OCI-LY1 (cell line): ENCODE results near the gene TNFAIP8.
"Not testable (repeated sequence)": the region's sequence is repeated elsewhere in the genome, so short reads cannot be mapped to it uniquely, and the experiment has no call there.

Experiments used
- H2AFZ ChIP-seq: fragments of 200-600 bp; sonication (generic), shearing (Covaris generic); 2 replicates; pipeline ENCODE4 v1.6.0; 2014; ENCODE audit warnings: antibody characterized with exemption, mild to moderate bottlenecking, low read length
- H3F3A ChIP-seq: fragments of 200-600 bp; sonication (generic), shearing (Covaris generic); 2 replicates; pipeline ENCODE4 v1.6.0; 2014; ENCODE audit warnings: mild to moderate bottlenecking, antibody characterized with exemption, low read length, moderate library complexity; ENCODE audit not compliant: insufficient read depth
- H3K27ac ChIP-seq: fragments of 200-600 bp; sonication (generic); 2 replicates; pipeline ENCODE4 v1.5.1; 2014; ENCODE audit warnings: low read length, mixed run types, mild to moderate bottlenecking, low read depth; ENCODE audit not compliant: poor library complexity, severe bottlenecking
- H3K27me3 ChIP-seq: fragments of 200-600 bp; sonication (generic); 2 replicates; pipeline ENCODE4 v1.6.0; 2014; ENCODE audit warnings: antibody characterized with exemption, mild to moderate bottlenecking, low read length, moderate library complexity; ENCODE audit not compliant: insufficient read depth
- H3K36me3 ChIP-seq: fragments of 200-600 bp; sonication (generic); 2 replicates; pipeline ENCODE4 v1.6.1; 2014; ENCODE audit warnings: mild to moderate bottlenecking, antibody characterized with exemption, low read length, moderate library complexity, mixed read lengths; ENCODE audit not compliant: insufficient read depth
- H3K4me1 ChIP-seq: fragments of 200-600 bp; sonication (generic); 2 replicates; pipeline ENCODE4 v1.5.1; 2014; ENCODE audit warnings: mild to moderate bottlenecking, low read length, moderate library complexity; ENCODE audit not compliant: insufficient read depth, severe bottlenecking
- H3K4me2 ChIP-seq: fragments of 200-600 bp; sonication (generic), shearing (Covaris generic); 2 replicates; pipeline ENCODE4 v1.6.1; 2014; ENCODE audit warnings: low read length
- H3K4me3 ChIP-seq: fragments of 200-600 bp; sonication (generic); 2 replicates; pipeline ENCODE4 v1.5.1; 2014; ENCODE audit warnings: low read length, low read depth, mild to moderate bottlenecking, mixed read lengths; ENCODE audit not compliant: poor library complexity, severe bottlenecking
- H3K79me2 ChIP-seq: fragments of 200-600 bp; shearing (Covaris generic); 2 replicates; pipeline ENCODE4 v1.6.1; 2016; ENCODE audit warnings: mixed run types, low read length, mixed read lengths; ENCODE audit not compliant: insufficient read depth
- H3K9ac ChIP-seq: fragments of 200-600 bp; sonication (generic), shearing (Covaris generic); 2 replicates; pipeline ENCODE4 v1.6.1; 2014; ENCODE audit warnings: mild to moderate bottlenecking, low read length, mixed read lengths
- H3K9me2 ChIP-seq: fragments of 200-600 bp; sonication (generic), shearing (Covaris generic); 2 replicates; pipeline ENCODE4 v1.6.1; 2014; ENCODE audit warnings: low read depth, mild to moderate bottlenecking, low read length, mixed read lengths
- H3K9me3 ChIP-seq: fragments of 200-600 bp; shearing (Covaris generic); 2 replicates; pipeline ENCODE4 v1.6.1; 2014; ENCODE audit warnings: low read length, mixed read lengths
- H4K20me1 ChIP-seq: fragments of 200-600 bp; sonication (generic), shearing (Covaris generic); 2 replicates; pipeline ENCODE4 v1.6.0; 2016; ENCODE audit warnings: mild to moderate bottlenecking, low read length; ENCODE audit not compliant: insufficient read depth
- CTCF ChIP-seq: fragments of 200-600 bp; sonication (generic), shearing (Covaris generic); IDR thresholded peaks from 2 replicates; pipeline ENCODE4 v1.5.1; 2017; ENCODE audit warnings: mild to moderate bottlenecking, antibody characterized with exemption, low read length, moderate library complexity, mixed read lengths
- EZH2 ChIP-seq: fragments of 200-600 bp; sonication (generic), shearing (Covaris generic); IDR thresholded peaks from 2 replicates; pipeline ENCODE4 v1.8.0; 2017; ENCODE audit warnings: borderline replicate concordance, mixed run types, mild to moderate bottlenecking, antibody characterized with exemption, low read length, moderate library complexity, mixed read lengths

Gene TNFAIP8

DNA sequence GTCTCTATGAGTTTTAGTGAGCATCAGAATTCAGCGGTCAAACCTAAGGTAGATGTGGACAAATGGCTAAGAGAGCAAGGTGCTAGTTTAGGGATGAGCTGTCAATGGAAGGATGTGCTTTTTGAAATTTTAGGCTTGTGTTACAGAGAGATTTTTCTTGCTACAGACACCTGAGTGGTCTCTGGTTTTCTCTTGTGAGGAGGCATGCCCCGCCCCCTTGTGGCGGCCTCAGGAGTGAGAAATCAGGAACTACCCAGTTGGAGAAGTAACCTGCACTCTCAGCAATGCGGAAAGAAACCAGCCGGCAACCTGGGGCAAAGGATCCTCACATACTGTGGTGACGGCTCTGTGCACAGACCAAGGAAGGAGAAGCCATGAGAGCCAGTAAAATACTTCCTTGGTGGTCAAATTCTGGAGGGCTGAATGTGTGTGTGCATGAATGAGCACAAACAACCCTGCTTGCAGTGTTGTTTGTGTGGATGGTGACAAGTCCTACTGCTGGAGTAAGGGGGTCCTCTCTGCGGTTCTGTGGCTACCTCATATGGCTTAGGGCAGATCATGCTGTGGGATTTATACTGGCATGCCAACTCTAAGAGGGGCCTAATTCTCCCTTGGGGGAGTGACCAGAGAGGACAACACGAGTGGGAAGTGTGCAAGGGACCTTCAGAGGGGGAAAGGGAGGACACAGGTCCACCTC is 79.8 kb downstream of the TNFAIP8 start:
- no peaks in the 10 kb centered on the region for H3F3A ChIP-seq
- H2AFZ ChIP-seq: no peak overlapping the region
- no peaks in the 10 kb centered on the region; the same call in 1 of the 2 replicates for H3K36me3 ChIP-seq
- H3K9me3 ChIP-seq: no peaks in the 10 kb centered on the region
- peak overlapping the region; percentile 48 for H3K4me2 ChIP-seq
- no peak overlapping the region for H3K27ac ChIP-seq
- H4K20me1 ChIP-seq: no peaks in the 10 kb centered on the region
- no peaks in the 10 kb centered on the region for H3K9me2 ChIP-seq
- peaks cover 31% of the 10 kb centered on the region for H3K4me1 ChIP-seq
- H3K27me3 ChIP-seq: no peaks in the 10 kb centered on the region
- H3K79me2 ChIP-seq: no peaks in the 10 kb centered on the region
- H3K9ac ChIP-seq: peak overlapping the region; percentile 7; the same call in 1 of the 2 replicates
- TF ChIP-seq CTCF (peak; percentile 94), EZH2 (no peak)
- peak overlapping the region; percentile 8 for H3K4me3 ChIP-seq

DNA sequence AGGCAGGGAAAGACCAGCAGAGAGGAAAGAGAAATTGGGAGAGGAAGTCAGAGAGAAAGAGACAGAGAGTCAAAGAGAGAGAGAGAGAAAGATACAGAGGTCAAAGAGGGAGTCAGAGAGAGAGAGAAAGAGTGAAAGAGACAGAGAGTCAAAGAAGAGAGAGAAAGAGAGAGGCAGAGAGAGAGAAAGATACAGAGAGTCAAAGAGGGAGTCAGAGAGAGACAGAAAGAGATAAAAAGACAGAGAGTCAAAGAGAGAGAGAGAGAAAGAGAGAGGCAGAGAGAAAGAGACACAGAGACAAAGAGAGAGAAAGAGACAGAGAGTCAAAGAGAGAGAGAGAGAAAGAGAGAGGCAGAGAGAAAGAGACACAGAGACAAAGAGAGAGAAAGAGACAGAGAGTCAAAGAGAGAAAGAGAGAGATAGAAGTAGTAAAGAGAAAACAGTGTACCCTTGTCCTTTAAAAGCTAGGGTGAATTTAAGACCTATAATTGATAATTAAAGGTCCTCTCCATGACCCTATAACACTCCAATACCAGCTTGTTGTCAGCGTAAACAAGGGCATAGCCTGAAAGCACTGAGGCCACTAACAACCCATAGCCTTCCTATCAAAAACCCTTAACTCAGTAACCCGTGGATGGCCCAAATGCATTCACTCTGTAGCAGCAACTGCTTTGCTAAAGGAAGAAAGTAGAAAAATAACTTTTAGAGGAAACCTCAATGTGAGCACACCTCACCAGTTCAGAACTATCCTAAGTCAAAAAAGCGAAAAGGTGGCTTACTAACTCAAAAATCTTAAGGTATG is 82.2 kb downstream of the TNFAIP8 start:
- H3K4me1 ChIP-seq: peaks cover 31% of the 10 kb centered on the region
- not testable (repeated sequence) for H3K4me3 ChIP-seq, H3K4me2 ChIP-seq, H3K27ac ChIP-seq, H3K36me3 ChIP-seq, H3K9me2 ChIP-seq, H2AFZ ChIP-seq, H3K79me2 ChIP-seq, H3K27me3 ChIP-seq, H3K9me3 ChIP-seq, H4K20me1 ChIP-seq, H3F3A ChIP-seq, H3K9ac ChIP-seq

DNA sequence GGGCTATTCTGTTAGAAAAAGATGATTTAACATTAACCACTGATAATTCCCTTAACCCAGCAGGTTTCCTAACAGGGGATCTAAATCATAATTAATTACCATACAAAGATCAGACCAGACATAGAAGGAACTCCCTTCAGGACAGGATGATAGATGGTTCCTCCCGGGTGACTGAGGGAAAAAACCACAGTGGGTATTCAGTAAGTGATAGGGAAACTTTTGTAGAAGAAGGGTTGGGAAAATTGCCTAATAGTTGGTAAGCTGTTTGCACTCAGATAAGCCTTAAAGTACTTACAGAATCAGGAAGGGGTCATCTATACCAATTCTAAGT is 82.7 kb downstream of the TNFAIP8 start:
- Histone ChIP-seq H3K4me3 (peak overlapping the region; percentile 59), H3K4me1 (peaks cover 31% of the 10 kb centered on the region), H3K4me2 (peak overlapping the region; percentile 83)
- not testable (repeated sequence) for H3K79me2 ChIP-seq, H3K9ac ChIP-seq, H3K36me3 ChIP-seq, H2AFZ ChIP-seq, H4K20me1 ChIP-seq, H3K27ac ChIP-seq, H3K9me2 ChIP-seq, H3K27me3 ChIP-seq, H3F3A ChIP-seq, H3K9me3 ChIP-seq

- no peaks in the 10 kb centered on the region for H3K79me2 ChIP-seq
- H3K4me3 ChIP-seq: peak overlapping the region; percentile 59
- no peaks in the 10 kb centered on the region for H4K20me1 ChIP-seq
- 0 out of 2 replicates have a peak, but pooled peaks have one; percentile 5 for TF ChIP-seq CTCF
- TF ChIP-seq EZH2: no peak
- H3K27ac ChIP-seq: no peak overlapping the region
- no peak overlapping the region; the same call in 1 of the 2 replicates for H2AFZ ChIP-seq
- H3K27me3 ChIP-seq: no peaks in the 10 kb centered on the region
- no peaks in the 10 kb centered on the region for H3F3A ChIP-seq
- peak overlapping the region; percentile 45; the same call in 1 of the 2 replicates for H3K9ac ChIP-seq
- H3K4me1 ChIP-seq: peaks cover 31% of the 10 kb centered on the region
- H3K4me2 ChIP-seq: peak overlapping the region; percentile 83
- no peaks in the 10 kb centered on the region for H3K36me3 ChIP-seq
- no peaks in the 10 kb centered on the region for H3K9me2 ChIP-seq
- no peaks in the 10 kb centered on the region for H3K9me3 ChIP-seq
These were observed 83.4 kb downstream of the TNFAIP8 start for GRCh38 chr5:119439140-119439631.

DNA sequence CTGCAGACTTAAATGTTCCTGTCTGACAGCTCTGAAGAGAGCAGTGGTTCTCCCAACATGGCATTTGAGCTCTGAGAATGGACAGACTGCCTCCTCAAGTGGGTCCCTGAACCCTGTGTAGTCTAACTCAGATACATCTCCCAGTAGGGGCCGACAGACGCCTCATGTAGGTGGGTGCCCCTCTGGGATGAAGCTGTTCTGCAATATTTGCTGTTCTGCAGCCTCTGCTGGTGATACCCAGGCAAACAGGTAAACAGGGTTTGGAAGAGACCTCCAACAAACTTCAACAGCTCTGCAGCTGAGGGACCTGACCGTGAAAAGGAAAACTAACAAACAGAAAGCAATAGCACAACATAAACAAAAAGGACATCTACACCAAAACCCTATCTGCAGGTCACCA is 83.8 kb downstream of the TNFAIP8 start:
- H3K9ac ChIP-seq, H3K79me2 ChIP-seq, H3K36me3 ChIP-seq, H2AFZ ChIP-seq, H3K9me2 ChIP-seq, H4K20me1 ChIP-seq, H3K9me3 ChIP-seq, H3F3A ChIP-seq, H3K27me3 ChIP-seq, H3K27ac ChIP-seq: not testable (repeated sequence)
- Histone ChIP-seq H3K4me1 (peaks cover 28% of the 10 kb centered on the region), H3K4me3 (peak overlapping the region; percentile 59), H3K4me2 (peak overlapping the region; percentile 83)

- H3K9me2 ChIP-seq, H3K27me3 ChIP-seq, H4K20me1 ChIP-seq, H2AFZ ChIP-seq, H3F3A ChIP-seq, H3K4me2 ChIP-seq, H3K79me2 ChIP-seq, H3K36me3 ChIP-seq, H3K9ac ChIP-seq, H3K9me3 ChIP-seq, H3K4me3 ChIP-seq, H3K4me1 ChIP-seq, H3K27ac ChIP-seq: not testable (repeated sequence)
These were observed 88.8 kb downstream of the TNFAIP8 start for GRCh38 chr5:119444643-119445042.
